GM12878 (cell line): Measurements from ENCODE around the gene SLC12A6. TPM values are rescaled to one million over a fixed set of nuclear protein-coding genes. Genes with fewer than 3 reads are reported as not detected.

Experiments
- ATF3 ChIP-seq: IDR thresholded peaks from 2 replicates; pipeline ENCODE4 v1.6.1; 2011; ENCODE audit warnings: low read depth, mild to moderate bottlenecking, low read length, moderate library complexity, borderline replicate concordance; ENCODE audit errors: extremely low read depth
- HCFC1 ChIP-seq: fragments of 150-350 bp; IDR thresholded peaks from 2 replicates; pipeline ENCODE4 v1.6.1; 2014; ENCODE audit warnings: low read length
- RELB ChIP-seq: fragments of 450-650 bp; IDR thresholded peaks from 2 replicates; pipeline ENCODE4 v1.6.1; 2017; ENCODE audit warnings: low read depth, mild to moderate bottlenecking, moderate library complexity
- REST ChIP-seq: IDR thresholded peaks from 2 replicates; pipeline ENCODE4 v1.6.1; 2012; ENCODE audit warnings: mild to moderate bottlenecking, low read depth, low read length
- TCF12 ChIP-seq: IDR thresholded peaks from 2 replicates; pipeline ENCODE4 v1.6.1; 2011; ENCODE audit warnings: low read depth, mild to moderate bottlenecking, low read length
- polyA plus RNA-seq, 11 experiments: library from polyadenylated mRNA; depleted of rRNA in 4 of 11; unstranded in 6 of 11; stranded (reverse) in 5 of 11; fragments of >200 nt; fragmentation: Nextera tagmentation in 4 of 11; fragmentation: Illumina TruSeq in 1 of 11; extraction: Ambion mirVana in 4 of 11; extraction: Trizol in 1 of 11; gene quantifications; 1 replicate in 1 of 11; 2 replicates in 10 of 11; pipeline versions ENCODE4 v1.2.1 to v1.2.3, GENCODE V29; 2011 to 2016; ENCODE audit warnings: inconsistent platforms in 2 of 11, missing spikeins in 2 of 11, low read depth in 1 of 11
- total RNA-seq, 4 experiments: library from RNA; depleted of rRNA in 3 of 4; stranded (reverse); fragments of >200 nt in 3 of 4; fragmentation: Illumina TruSeq in 1 of 4; extraction: Trizol in 1 of 4; gene quantifications; 2 replicates each; pipeline versions ENCODE4 v1.2.1 to v1.2.3, GENCODE V29; 2013 to 2021

The SLC12A6 gene
- total and polyA plus RNA-seq, 10 of the 15 experiments (the other 5 are each of a cell fraction or from before 2014, with no cell fraction given), result 4.7 to 94.4 (median 34.2) TPM

GRCh38 chr15:34341381-34342212 lies 4.0 kb upstream of the SLC12A6 start (continued):
- TF ChIP-seq REST (no peak), RELB (no peak), ATF3 (no peak), TCF12 (no peak), HCFC1 (no peak)
